Neuronal stem cell (in vitro differentiated cells): ENCODE data around the gene PRDM5.

Experiments used
- DNase-seq: peaks from one replicate; pipeline ENCODE4 v3.0.0-alpha.2; 2013; ENCODE audit warnings: low spot score
- H2AFZ ChIP-seq: one replicate; pipeline ENCODE4 v1.6.1; 2013; ENCODE audit warnings: mild to moderate bottlenecking, low read length, inconsistent platforms
- H2AK5ac ChIP-seq: 2 replicates; pipeline ENCODE4 v1.6.1; 2013; ENCODE audit warnings: low read depth, mild to moderate bottlenecking, inconsistent platforms, low read length, moderate library complexity, mixed read lengths
- H2BK120ac ChIP-seq: 2 replicates; pipeline ENCODE4 v1.6.1; 2013; ENCODE audit warnings: low read depth, mild to moderate bottlenecking, inconsistent platforms, low read length, moderate library complexity, mixed read lengths
- H2BK12ac ChIP-seq: one replicate; pipeline ENCODE4 v1.6.1; 2013; ENCODE audit warnings: low read length, inconsistent platforms
- H2BK15ac ChIP-seq: 2 replicates; pipeline ENCODE4 v1.6.1; 2013; ENCODE audit warnings: mild to moderate bottlenecking, low read length, inconsistent platforms, mixed read lengths
- H2BK5ac ChIP-seq: one replicate; pipeline ENCODE4 v1.6.1; 2013; ENCODE audit warnings: inconsistent platforms, mild to moderate bottlenecking, low read length, moderate library complexity
- H3K14ac ChIP-seq: one replicate; pipeline ENCODE4 v1.6.1; 2013; ENCODE audit warnings: low read length, inconsistent platforms
- H3K18ac ChIP-seq: 2 replicates; pipeline ENCODE4 v1.6.1; 2013; ENCODE audit warnings: low read length, inconsistent platforms
- H3K23ac ChIP-seq: 2 replicates; pipeline ENCODE4 v1.6.1; 2013; ENCODE audit warnings: low read depth, mild to moderate bottlenecking, mixed read lengths, low read length, inconsistent platforms; ENCODE audit not compliant: poor library complexity
- H3K27ac ChIP-seq: replicated peaks from 3 replicates; pipeline ENCODE4 v1.5.1; 2013; ENCODE audit warnings: low read length, inconsistent platforms
- H3K27me3 ChIP-seq, 3 experiments: 2 replicates each; pipeline ENCODE4 v1.6.1; 2013; ENCODE audit warnings: low read length in 3 of 3, mild to moderate bottlenecking in 2 of 3, inconsistent platforms in 1 of 3, low read depth in 1 of 3, mixed read lengths in 1 of 3, moderate library complexity in 1 of 3; ENCODE audit not compliant: control insufficient read depth in 3 of 3, insufficient read depth in 3 of 3
- H3K36me3 ChIP-seq, 2 donors: replicated peaks in 1 of 2; 2 replicates each; pipeline ENCODE4 v1.6.1; 2013; ENCODE audit warnings: low read length in 2 of 2; ENCODE audit not compliant: control insufficient read depth in 2 of 2, insufficient read depth in 2 of 2
- H3K4ac ChIP-seq: 2 replicates; pipeline ENCODE4 v1.6.1; 2013; ENCODE audit warnings: inconsistent platforms, mild to moderate bottlenecking, low read length, moderate library complexity
- H3K4me1 ChIP-seq, 2 donors: 1 replicate in 1 of 2; 2 replicates in 1 of 2; pipeline ENCODE4 v1.6.1; 2013; ENCODE audit warnings: low read length in 2 of 2, low read depth in 1 of 2; ENCODE audit not compliant: control insufficient read depth in 2 of 2, insufficient read depth in 1 of 2
- H3K4me2 ChIP-seq: one replicate; pipeline ENCODE4 v1.6.1; 2013; ENCODE audit warnings: mild to moderate bottlenecking, low read length, inconsistent platforms; ENCODE audit not compliant: insufficient read depth, poor library complexity, severe bottlenecking
- H3K4me3 ChIP-seq, 2 donors: 2 replicates each; pipeline ENCODE4 v1.5.1; 2013; ENCODE audit warnings: low read length in 2 of 2, mild to moderate bottlenecking in 2 of 2, inconsistent platforms in 1 of 2, moderate library complexity in 1 of 2
- H3K79me1 ChIP-seq: one replicate; pipeline ENCODE4 v1.6.1; 2013; ENCODE audit warnings: low read depth, mild to moderate bottlenecking, inconsistent platforms, low read length, moderate library complexity
- H3K9ac ChIP-seq: one replicate; pipeline ENCODE4 v1.6.1; 2013; ENCODE audit warnings: mild to moderate bottlenecking, low read depth, low read length, inconsistent platforms; ENCODE audit not compliant: poor library complexity
- H3K9me3 ChIP-seq, 2 donors: replicated peaks in 1 of 2; 2 replicates each; pipeline versions ENCODE3 to v1.6.1; 2013; ENCODE audit warnings: low read length in 2 of 2, mild to moderate bottlenecking in 2 of 2, inconsistent platforms in 1 of 2, low read depth in 1 of 2, mixed read lengths in 1 of 2, moderate library complexity in 1 of 2; ENCODE audit not compliant: control insufficient read depth in 2 of 2, insufficient read depth in 1 of 2
- H4K8ac ChIP-seq: one replicate; pipeline ENCODE4 v1.6.1; 2013; ENCODE audit warnings: low read depth, mild to moderate bottlenecking, inconsistent platforms, low read length, moderate library complexity
- H4K91ac ChIP-seq: one replicate; pipeline ENCODE4 v1.6.1; 2013; ENCODE audit warnings: low read length, low read depth, mild to moderate bottlenecking, inconsistent platforms; ENCODE audit not compliant: poor library complexity
- WGBS, 2 donors: extraction: QIAGEN DNeasy Blood & Tissue Kit; methylation state at CpG; one replicate each; pipeline ENCODE4 v1.1.7; 2013; ENCODE audit warnings: missing lambda C conversion rate in 2 of 2, mixed read lengths in 1 of 2; ENCODE audit not compliant: insufficient read length in 2 of 2, insufficient replicate concordance in 1 of 2; ENCODE audit errors: extremely low coverage in 2 of 2; 5-methylcytosine and 5-hydroxymethylcytosine counted together

PRDM5 gene

GRCh38 chr4:120693816-120694215, 228.7 kb downstream of the PRDM5 start:
- H3K4me2 ChIP-seq = no peak overlapping the region
- H3K4ac ChIP-seq = no peak overlapping the region
- no peak overlapping the region for H2AFZ ChIP-seq
- H3K14ac ChIP-seq = no peak overlapping the region
- no peak overlapping the region for H2BK120ac ChIP-seq
- no peak overlapping the region for H2BK5ac ChIP-seq
- no peak overlapping the region for H2AK5ac ChIP-seq
- H3K4me1 ChIP-seq = peaks cover 0 to 6% of the 10 kb centered on the region in 2 donors
- H3K27me3 ChIP-seq = no peaks in the 10 kb centered on the region
- H4K8ac ChIP-seq = no peak overlapping the region
- no peak overlapping the region for H3K23ac ChIP-seq
- H3K9ac ChIP-seq = no peak overlapping the region
- no peak overlapping the region for H2BK15ac ChIP-seq
- no peak overlapping the region for H3K18ac ChIP-seq
- H4K91ac ChIP-seq = no peak overlapping the region
- no peaks in the 10 kb centered on the region for H3K36me3 ChIP-seq
- H2BK12ac ChIP-seq = no peak overlapping the region
- H3K9me3 ChIP-seq = no peaks in the 10 kb centered on the region
- no peak overlapping the region for H3K4me3 ChIP-seq
- H3K79me1 ChIP-seq = no peaks in the 10 kb centered on the region
- H3K27ac ChIP-seq = no peak overlapping the region
- DNase-seq = no peak

GRCh38 chr4:120692964-120693363, 229.6 kb downstream of the PRDM5 start:
- Histone ChIP-seq H2BK15ac (no peak overlapping the region), H3K4ac (no peak overlapping the region), H2BK12ac (no peak overlapping the region), H3K4me1 (peaks cover 0 to under 1% of the 10 kb centered on the region in 2 donors), H3K4me2 (no peak overlapping the region), H3K9ac (no peak overlapping the region), H3K36me3 (no peaks in the 10 kb centered on the region), H3K9me3 (no peaks in the 10 kb centered on the region), H3K23ac (no peak overlapping the region), H2AK5ac (no peak overlapping the region), H3K27ac (no peak overlapping the region), H4K91ac (no peak overlapping the region), H2BK120ac (no peak overlapping the region), H3K14ac (no peak overlapping the region), H4K8ac (no peak overlapping the region), H2AFZ (no peak overlapping the region), H3K18ac (no peak overlapping the region), H3K27me3 (no peaks in the 10 kb centered on the region), H3K4me3 (no peak overlapping the region), H3K79me1 (no peaks in the 10 kb centered on the region), H2BK5ac (no peak overlapping the region)
- no peak for DNase-seq
- no CpG with 5 or more reads among the region's 2 CpGs for WGBS, 2 donors

GRCh38 chr4:120691536-120691935, 231.0 kb downstream of the PRDM5 start:
- no peaks in the 10 kb centered on the region for H3K27me3 ChIP-seq
- no peak overlapping the region for H2AK5ac ChIP-seq
- no peak overlapping the region for H4K8ac ChIP-seq
- H3K4me2 ChIP-seq = no peak overlapping the region
- no peak overlapping the region for H3K27ac ChIP-seq
- no peaks in the 10 kb centered on the region for H3K9me3 ChIP-seq
- H3K4me1 ChIP-seq = no peaks in the 10 kb centered on the region
- H2AFZ ChIP-seq = no peak overlapping the region
- DNase-seq = no peak
- no peak overlapping the region for H2BK15ac ChIP-seq
- no peak overlapping the region for H2BK12ac ChIP-seq
- H3K9ac ChIP-seq = no peak overlapping the region
- H2BK5ac ChIP-seq = no peak overlapping the region
- H3K14ac ChIP-seq = no peak overlapping the region
- H3K4me3 ChIP-seq = no peak overlapping the region
- H3K79me1 ChIP-seq = no peaks in the 10 kb centered on the region
- no peak overlapping the region for H3K23ac ChIP-seq
- no peak overlapping the region for H3K18ac ChIP-seq
- no peak overlapping the region for H3K4ac ChIP-seq
- no peak overlapping the region for H2BK120ac ChIP-seq
- no peaks in the 10 kb centered on the region for H3K36me3 ChIP-seq
- H4K91ac ChIP-seq = no peak overlapping the region

GRCh38 chr4:120691106-120691505, 231.4 kb downstream of the PRDM5 start:
- H2AK5ac ChIP-seq = no peak overlapping the region
- no peak overlapping the region for H2BK5ac ChIP-seq

More at GRCh38 chr4:120691106-120691505, 231.4 kb downstream of the PRDM5 start:
- no peak overlapping the region for H3K4ac ChIP-seq
- H3K14ac ChIP-seq = no peak overlapping the region
- no peak overlapping the region for H3K4me2 ChIP-seq
- no peak overlapping the region for H3K27ac ChIP-seq
- no peak overlapping the region for H2BK12ac ChIP-seq
- no peak overlapping the region for H2BK15ac ChIP-seq
- H3K23ac ChIP-seq = no peak overlapping the region
- DNase-seq = no peak
- no peaks in the 10 kb centered on the region for H3K36me3 ChIP-seq
- no peak overlapping the region for H3K18ac ChIP-seq
- H3K79me1 ChIP-seq = no peaks in the 10 kb centered on the region
- no peak overlapping the region for H2AFZ ChIP-seq
- H3K9me3 ChIP-seq = no peaks in the 10 kb centered on the region
- no peak overlapping the region for H3K4me3 ChIP-seq
- no peak overlapping the region for H4K8ac ChIP-seq
- H3K27me3 ChIP-seq = no peaks in the 10 kb centered on the region
- no peak overlapping the region for H2BK120ac ChIP-seq
- H4K91ac ChIP-seq = no peak overlapping the region
- no peaks in the 10 kb centered on the region for H3K4me1 ChIP-seq
- H3K9ac ChIP-seq = no peak overlapping the region
